Parathyroid adenoma (tissue), 2 donors: ENCODE data around the gene COPZ1.

Source experiments
- H2AFZ ChIP-seq: fragments of 300-600 bp; sonication (generic); one replicate; pipeline ENCODE4 v1.7.0; 2017; ENCODE audit warnings: antibody characterized with exemption, mild to moderate bottlenecking
- H3K27ac ChIP-seq: fragments of 300-600 bp; sonication (generic); one replicate; pipeline ENCODE4 v1.7.0; 2017
- H3K27me3 ChIP-seq: fragments of 300-600 bp; sonication (generic); one replicate; pipeline ENCODE4 v1.7.0; 2017; ENCODE audit warnings: low read length; ENCODE audit not compliant: control insufficient read depth, insufficient read depth
- H3K36me3 ChIP-seq: fragments of 300-600 bp; sonication (generic); one replicate; pipeline ENCODE4 v1.7.0; 2017; ENCODE audit warnings: low read length; ENCODE audit not compliant: control insufficient read depth, insufficient read depth
- H3K4me1 ChIP-seq: fragments of 300-600 bp; sonication (generic); one replicate; pipeline ENCODE4 v1.7.0; 2017; ENCODE audit warnings: control low read depth
- H3K4me2 ChIP-seq: fragments of 300-600 bp; sonication (generic); one replicate; pipeline ENCODE4 v1.7.0; 2017; ENCODE audit warnings: low read length
- H3K4me3 ChIP-seq: fragments of 300-600 bp; sonication (generic); one replicate; pipeline ENCODE4 v1.7.0; 2017; ENCODE audit warnings: low read depth, low read length
- H3K79me2 ChIP-seq: fragments of 300-600 bp; sonication (generic); one replicate; pipeline ENCODE4 v1.7.0; 2017; ENCODE audit warnings: control low read depth
- H3K9ac ChIP-seq: fragments of 300-600 bp; sonication (generic); one replicate; pipeline ENCODE4 v1.7.0; 2017; ENCODE audit warnings: mild to moderate bottlenecking
- H3K9me3 ChIP-seq: fragments of 300-600 bp; sonication (generic); one replicate; pipeline ENCODE4 v1.7.0; 2017; ENCODE audit warnings: low read length; ENCODE audit not compliant: control insufficient read depth
- TF ChIP-seq, protein P1 (sequence below): fragments of 300-600 bp; sonication (generic); IDR thresholded peaks from one replicate; pipeline ENCODE4 v1.7.0; 2017; ENCODE audit warnings: antibody characterized with exemption, mild to moderate bottlenecking
- donor health status: primary hyperparathyroidism.

COPZ1 gene, protein sequence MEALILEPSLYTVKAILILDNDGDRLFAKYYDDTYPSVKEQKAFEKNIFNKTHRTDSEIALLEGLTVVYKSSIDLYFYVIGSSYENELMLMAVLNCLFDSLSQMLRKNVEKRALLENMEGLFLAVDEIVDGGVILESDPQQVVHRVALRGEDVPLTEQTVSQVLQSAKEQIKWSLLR

DNA sequence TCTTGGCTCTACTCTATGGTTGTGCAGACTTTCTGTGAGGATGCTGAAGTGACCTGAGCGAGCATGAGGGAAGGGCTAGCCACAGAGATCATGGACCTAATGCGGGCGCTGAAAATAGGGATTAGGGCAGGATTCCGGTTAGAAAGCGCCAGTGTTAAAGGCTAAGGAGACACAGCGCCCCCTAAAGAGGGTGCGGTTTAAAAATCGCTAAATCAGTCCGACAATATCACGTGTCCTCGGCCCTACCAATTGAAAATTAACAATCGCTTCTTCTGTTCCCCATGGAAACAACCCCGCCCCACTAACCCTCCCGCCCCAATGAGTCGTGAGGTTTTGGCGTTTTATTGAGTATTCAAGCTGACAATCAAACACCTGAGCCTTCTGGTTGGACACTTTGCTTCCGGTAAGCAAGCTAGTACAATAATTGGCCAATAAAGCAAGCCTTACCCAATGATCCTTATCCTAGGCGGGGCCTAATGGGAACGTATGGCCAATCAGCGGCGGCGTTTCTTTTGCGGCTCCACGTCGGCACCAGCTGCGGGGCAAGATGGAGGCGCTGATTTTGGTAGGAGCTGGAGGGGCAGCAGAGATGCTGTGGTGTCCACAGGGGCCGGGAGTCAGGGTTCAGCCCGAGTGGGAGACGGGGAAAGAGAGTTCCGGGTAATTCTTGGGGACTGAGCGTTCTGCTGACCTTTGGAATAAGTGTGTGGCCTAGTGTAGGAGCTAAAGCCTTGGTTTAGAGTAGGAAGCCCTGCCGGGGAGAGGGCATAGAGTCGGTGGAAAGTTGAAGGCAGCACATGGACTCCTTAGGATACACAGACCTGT, at the start of gene COPZ1:
Gene COPZ1, plus strand, starts transcription at position 515 of the 825 bp plus-strand sequence. Its CDS starts 33 bp downstream, at position 548.
- H3K36me3 ChIP-seq, result no peaks in the 10 kb centered on the region
- peak within 1 kb of the TSS; percentile 98 for H2AFZ ChIP-seq
- peak within 1 kb of the TSS; percentile 97 for H3K4me3 ChIP-seq
- peak within 1 kb of the TSS; percentile 98 for H3K4me2 ChIP-seq
- peak within 1 kb of the TSS; percentile 91 for H3K27ac ChIP-seq
- H3K79me2 ChIP-seq, result peaks cover 44% of the 10 kb centered on the region
- no peaks in the 10 kb centered on the region for H3K27me3 ChIP-seq
- TF ChIP-seq, protein P1, sequence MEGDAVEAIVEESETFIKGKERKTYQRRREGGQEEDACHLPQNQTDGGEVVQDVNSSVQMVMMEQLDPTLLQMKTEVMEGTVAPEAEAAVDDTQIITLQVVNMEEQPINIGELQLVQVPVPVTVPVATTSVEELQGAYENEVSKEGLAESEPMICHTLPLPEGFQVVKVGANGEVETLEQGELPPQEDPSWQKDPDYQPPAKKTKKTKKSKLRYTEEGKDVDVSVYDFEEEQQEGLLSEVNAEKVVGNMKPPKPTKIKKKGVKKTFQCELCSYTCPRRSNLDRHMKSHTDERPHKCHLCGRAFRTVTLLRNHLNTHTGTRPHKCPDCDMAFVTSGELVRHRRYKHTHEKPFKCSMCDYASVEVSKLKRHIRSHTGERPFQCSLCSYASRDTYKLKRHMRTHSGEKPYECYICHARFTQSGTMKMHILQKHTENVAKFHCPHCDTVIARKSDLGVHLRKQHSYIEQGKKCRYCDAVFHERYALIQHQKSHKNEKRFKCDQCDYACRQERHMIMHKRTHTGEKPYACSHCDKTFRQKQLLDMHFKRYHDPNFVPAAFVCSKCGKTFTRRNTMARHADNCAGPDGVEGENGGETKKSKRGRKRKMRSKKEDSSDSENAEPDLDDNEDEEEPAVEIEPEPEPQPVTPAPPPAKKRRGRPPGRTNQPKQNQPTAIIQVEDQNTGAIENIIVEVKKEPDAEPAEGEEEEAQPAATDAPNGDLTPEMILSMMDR, result peak; percentile 81
- H3K9me3 ChIP-seq, result no peaks in the 10 kb centered on the region
- H3K9ac ChIP-seq, result peak within 1 kb of the TSS; percentile 81
- H3K4me1 ChIP-seq, result no peaks in the 10 kb centered on the region

DNA sequence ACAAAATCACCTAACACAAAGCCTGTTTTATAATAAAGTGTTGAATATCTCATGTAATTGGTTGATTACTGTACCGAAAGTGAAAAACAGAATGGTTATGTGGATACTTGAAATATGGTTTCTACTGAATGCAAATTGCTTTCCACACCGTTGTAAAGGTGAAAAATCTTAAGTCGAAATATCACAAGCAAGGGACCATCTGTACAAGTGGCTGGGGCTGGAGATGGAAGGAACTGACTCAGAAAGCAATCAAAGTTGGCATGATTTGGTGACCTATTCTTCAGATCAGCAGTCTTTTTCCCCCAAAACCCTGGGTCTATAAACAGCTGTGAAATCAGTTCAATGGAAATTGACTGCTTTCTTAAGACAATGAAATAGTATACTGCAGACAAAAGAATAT, 48.6 kb upstream of the COPZ1 start:
- H3K9ac ChIP-seq, result no peak overlapping the region
- H3K4me1 ChIP-seq, result peaks cover 7% of the 10 kb centered on the region
- H3K27ac ChIP-seq, result no peak overlapping the region
- no peaks in the 10 kb centered on the region for H3K9me3 ChIP-seq
- H3K4me2 ChIP-seq, result no peak overlapping the region
- no peak overlapping the region for H3K4me3 ChIP-seq
- H3K79me2 ChIP-seq, result peaks cover 49% of the 10 kb centered on the region
- H3K36me3 ChIP-seq, result no peaks in the 10 kb centered on the region
- no peaks in the 10 kb centered on the region for H3K27me3 ChIP-seq
- TF ChIP-seq, protein P1, result no peak
- H2AFZ ChIP-seq, result no peak overlapping the region

DNA sequence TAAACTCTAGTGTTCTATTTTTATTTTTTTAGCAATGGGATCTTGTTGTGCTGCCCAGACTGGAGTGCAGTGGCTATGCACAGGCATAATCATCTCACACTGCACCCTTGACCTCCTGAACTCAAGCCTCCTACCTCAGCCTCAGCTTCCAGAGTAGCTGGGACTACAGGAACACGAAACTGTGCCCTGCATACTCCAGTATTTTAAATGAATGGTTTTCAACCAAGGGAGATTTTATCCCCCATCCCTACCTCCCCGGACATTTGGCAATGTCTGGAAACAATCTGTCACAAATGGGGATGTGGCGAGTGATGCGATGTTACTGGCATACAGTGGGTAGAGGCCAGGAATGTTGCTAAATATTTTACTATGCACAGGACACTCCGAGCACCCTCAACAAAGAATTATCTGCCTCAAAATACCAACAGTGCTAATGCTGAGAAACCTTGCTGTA, 47.1 kb upstream of the COPZ1 start:
- no peak overlapping the region for H3K4me3 ChIP-seq
- H3K27ac ChIP-seq, result peak overlapping the region; percentile 93

DNA sequence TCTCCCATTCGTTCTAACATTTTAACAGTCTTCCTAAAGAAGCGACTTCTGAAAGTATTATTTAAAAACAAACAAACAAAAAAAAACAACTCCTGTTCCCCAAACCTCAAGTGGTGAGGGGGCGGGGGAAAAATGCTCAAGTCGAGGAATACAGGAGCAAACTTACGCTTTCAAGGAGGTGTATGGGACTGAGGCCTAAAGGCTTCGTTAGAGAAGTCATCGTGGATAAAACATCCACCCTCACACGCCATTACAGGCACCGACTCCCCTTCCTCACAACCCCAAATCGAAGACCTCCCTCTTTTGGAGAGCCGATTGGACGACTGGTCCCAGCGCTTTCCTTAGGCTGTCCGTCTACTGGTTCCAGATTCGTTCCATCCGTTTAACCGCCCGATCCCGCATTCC, 45.7 kb upstream of the COPZ1 start:
- Histone ChIP-seq H3K27ac (peak overlapping the region; percentile 93), H2AFZ (peak overlapping the region; percentile 70), H3K79me2 (peaks cover 36% of the 10 kb centered on the region), H3K9ac (peak overlapping the region; percentile 2), H3K9me3 (no peaks in the 10 kb centered on the region), H3K4me1 (peaks cover 18% of the 10 kb centered on the region), H3K4me2 (peak overlapping the region; percentile 41), H3K4me3 (peak overlapping the region; percentile 95), H3K36me3 (no peaks in the 10 kb centered on the region), H3K27me3 (no peaks in the 10 kb centered on the region)
- TF ChIP-seq, protein P1, result no peak

More for the DNA sequence above, 47.1 kb upstream of the COPZ1 start:
- Histone ChIP-seq H3K79me2 (peaks cover 48% of the 10 kb centered on the region), H3K9ac (no peak overlapping the region), H3K4me2 (peak overlapping the region; percentile 41), H2AFZ (no peak overlapping the region), H3K27me3 (no peaks in the 10 kb centered on the region), H3K36me3 (no peaks in the 10 kb centered on the region), H3K9me3 (no peaks in the 10 kb centered on the region), H3K4me1 (peaks cover 12% of the 10 kb centered on the region)
- TF ChIP-seq, protein P1, result no peak
